Activated T-cell treated with anti-CD3 and anti-CD28 coated beads, Interleukin-2, amount 50 U/mL, for 48 hours (primary cell): ENCODE measurements around the gene TTLL9.
"Not testable (repeated sequence)": the region's sequence is repeated elsewhere in the genome, so short reads cannot be mapped to it uniquely, and the experiment has no call there.

Source experiments
- DNase-seq, 2 experiments: peaks; one replicate each; pipeline ENCODE4 v3.0.0-alpha.2; 2020

Gene TTLL9

DNA sequence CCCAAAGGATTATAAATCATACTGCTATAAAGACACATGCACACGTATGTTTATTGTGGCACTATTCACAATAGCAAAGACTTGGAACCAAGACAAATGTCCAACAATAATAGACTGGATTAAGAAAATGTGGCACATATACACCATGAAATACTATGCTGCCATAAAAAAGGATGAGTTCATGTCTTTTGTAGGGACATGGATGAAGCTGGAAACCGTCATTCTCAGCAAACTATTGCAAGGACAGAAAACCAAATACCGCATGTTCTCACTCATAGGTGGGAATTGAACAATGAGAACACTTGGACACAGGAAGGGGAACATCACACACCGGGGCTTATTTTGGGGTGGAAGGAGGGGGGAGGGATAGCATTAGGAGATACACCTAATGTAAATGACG is 51.0 kb downstream of the TTLL9 start:
- DNase-seq = not testable (repeated sequence)

DNA sequence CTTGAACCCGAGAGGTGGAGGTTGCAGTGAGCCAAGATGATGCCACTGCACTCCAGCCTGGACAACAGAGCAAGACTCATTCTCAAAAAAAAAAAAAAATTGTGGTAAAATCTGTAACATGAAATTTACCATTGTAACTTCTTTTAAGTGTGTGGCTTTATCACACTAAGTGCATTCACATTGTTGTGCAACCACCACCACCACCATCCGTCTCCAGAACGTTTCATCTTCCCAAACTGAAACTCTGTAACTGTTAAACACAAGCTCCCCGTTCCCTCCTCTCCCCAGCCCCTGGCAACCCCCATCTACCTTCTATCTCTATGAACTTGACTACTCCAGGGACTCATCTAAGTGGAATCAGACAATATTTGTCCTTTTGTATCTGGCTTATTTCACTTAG is 51.7 kb downstream of the TTLL9 start:
- DNase-seq = no peak

DNA sequence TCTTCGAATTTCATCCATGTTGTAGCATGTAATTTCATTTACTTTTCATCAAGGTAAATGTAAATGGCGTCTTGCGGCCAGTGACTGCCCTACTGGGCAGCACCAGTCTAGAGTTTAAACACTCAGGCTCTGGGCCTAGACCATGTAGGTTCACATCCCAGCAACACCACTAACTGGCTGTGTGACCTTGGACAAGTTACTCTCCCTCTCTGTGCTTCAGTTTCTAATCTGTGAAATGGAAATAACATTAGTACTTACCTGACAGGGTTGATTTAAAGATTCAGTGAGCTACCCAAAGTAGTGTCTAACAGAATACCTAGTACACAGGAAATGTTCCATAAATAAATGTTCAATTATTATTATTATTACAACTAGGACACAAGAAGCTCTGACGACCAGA is 52.2 kb downstream of the TTLL9 start:
- DNase-seq = no peak

DNA sequence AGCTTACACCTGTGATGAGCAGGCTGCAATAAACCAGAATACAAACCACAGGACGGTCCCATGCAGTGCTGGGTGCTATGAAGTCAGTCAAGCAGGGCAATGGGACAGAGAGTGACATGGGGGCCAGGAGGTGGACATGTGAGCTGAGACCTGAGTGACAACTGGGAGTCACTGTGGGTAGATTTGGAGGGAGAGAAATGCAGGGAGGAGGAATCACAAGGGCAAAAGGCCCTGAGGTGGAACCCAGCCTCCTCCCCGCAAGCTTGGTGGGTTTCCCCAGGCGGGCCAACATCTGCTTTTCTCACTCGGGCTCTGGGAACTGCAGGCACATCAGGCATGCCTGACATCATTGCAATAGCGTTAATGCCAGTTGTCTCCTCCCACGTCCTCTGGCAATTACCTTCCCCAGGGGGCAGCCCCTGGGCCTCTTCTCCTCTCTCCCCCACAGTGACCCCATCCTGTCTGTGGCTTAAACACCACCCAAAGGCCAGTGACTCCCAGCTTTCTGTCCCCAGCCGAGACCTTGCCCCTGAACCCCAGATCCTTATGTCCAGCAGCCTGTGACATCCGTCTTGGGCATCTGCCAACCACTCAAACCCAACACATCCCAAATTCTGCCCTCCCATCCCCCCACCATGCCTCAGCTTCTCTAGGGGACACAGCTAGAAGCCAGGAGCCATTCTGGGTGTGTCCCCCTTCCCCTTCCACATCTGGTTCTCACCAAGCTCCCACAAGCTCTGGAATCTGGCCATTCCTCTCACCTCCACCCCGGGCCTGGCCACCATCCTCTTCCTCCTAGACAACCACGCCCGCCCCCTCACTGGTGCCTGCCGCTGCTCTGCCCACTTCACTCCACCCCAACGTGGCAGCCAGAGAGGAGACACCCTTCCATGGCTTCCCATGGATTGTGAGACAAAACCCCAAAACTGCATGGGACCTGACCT is 53.2 kb downstream of the TTLL9 start:
- no peak for DNase-seq

DNA sequence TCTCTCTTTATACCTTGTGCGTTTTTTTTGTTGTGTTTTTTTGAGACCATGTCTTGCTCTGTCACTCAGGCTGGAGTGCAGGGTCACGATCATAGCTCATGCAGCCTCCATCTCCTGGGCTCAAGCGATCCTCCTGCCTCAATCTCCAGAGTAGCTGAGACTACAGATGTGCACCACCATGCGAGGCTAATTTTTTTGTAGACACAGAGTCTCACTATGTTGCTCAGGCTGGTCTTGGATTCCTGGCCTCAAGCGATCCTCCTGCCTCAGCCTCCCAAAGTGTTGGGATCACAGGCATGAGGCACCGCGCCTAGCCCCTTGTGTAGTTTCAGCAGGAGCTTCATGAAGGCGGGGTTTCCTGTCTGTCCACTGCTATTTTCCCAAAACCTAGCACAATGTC is 54.1 kb downstream of the TTLL9 start:
- no peak for DNase-seq

DNA sequence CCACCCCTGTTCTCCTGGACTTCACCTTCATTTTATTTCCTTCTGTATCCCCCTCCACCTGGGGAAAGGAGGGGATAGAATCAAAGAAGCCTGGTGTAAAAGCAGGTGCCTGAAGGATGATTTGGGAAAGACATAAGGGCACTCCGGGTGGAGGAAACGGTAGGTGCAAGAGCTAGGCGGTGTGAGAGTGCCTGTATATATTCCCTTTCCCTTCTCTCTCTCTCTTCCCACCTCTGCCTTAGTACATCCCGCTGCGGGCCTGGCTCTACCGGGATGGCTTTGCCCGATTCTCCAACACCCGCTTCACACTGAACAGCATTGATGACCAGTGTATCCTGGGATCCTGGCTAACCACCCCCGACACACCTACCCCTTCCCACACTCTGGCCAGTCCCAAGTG is 55.2 kb downstream of the TTLL9 start:
- no peak for DNase-seq

DNA sequence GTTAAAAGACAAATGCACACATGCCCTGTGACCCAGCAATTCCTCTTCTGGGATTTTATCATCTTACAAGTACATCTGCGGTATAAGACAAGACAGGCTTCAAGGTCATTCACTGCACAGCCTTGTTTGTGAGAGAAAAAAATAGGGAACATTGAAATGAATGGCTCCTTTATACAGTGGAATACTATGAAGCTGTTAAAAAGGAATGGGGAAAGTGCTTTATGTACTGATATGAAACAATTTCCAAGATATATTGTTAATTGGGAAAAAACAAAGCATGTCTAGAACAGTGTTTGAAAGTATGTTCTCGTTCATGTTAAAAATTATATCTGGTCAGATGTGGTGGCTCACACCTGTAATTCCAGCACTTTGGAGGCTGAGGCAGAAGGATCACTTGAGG is 56.1 kb downstream of the TTLL9 start:
- DNase-seq = no peak

DNA sequence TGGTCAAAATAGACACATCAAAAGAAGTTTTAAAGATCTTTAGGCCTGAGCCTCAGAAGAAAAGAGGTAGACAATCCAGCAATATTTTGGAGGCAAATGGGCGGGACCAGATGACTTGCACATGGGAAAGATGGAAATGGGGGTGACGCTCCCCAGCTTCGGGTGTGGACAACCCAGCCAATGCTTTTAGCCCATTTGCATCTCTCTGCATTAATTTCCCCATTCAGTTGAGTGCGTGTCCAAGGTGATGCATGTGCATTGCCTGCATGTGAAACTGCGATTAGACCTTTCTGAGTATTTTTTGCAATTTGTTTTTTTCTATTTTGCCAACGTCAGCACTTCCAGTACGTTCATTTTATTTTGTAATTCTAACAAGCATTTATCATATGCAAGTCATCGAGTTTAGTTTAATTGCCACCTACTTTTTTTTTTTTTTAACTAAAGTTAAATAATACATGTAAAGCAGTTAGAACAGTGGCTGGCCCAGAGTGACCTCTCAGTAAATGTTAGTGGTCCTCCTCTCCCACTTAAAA is 57.3 kb downstream of the TTLL9 start:
- DNase-seq = no peak

DNA sequence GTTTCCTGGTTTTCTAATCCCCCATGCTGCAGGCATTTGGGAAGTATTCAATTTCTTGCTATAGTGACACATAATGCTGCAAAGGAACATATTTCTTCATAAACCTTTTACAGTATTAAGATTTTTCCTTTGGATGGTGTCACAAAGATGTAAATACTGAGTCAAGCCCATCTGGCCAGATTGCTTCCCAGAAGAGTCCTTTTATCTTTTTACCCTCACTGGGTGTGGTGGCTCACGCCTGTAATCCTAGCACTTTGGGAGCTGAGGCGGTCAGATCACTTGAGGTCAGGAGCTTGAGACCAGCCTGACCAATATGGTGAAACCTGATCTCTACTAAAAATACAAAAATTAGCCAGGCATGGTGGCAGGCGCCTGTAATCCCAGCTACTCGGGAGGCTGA is 59.2 kb downstream of the TTLL9 start:
- DNase-seq = not testable (repeated sequence)

DNA sequence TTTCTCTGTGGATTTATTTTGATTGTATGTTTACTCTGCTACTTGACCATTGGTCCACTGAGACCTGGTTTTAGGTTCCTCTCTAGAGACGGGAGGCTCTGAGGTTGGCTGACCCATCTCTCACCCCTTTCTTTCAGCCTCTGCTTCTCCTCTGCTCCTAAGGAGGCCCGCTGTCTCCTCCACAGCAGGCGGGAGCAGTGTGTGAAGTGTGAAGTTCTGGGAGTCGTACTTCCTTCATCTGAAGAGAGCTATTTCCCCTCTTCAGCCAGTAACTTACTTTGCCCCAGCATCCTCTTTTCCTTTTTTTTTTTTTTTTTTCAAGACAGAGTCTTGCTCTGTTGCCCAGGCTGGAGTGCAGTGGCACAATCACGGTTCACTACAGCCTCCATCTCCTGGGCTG is 60.3 kb downstream of the TTLL9 start:
- DNase-seq = no peak

DNA sequence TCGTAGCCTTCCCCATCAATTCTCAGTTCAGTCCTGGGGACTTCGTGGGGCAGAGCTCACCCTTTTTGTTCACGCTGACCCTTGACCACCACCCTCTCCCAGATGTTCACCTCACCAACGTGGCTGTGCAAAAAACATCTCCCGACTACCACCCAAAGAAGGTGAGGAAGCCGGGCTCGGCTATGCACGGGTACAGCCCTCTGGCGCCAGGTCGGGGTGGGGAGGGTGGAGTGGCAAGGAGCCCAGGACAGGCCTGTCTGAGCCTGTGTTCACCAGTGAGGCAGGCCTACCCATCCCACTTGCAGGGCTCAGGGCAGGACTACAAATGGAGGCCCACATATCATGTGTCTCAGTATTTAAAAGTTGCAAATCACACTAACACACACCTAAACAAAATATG is 63.3 kb downstream of the TTLL9 start:
- DNase-seq = no peak

DNA sequence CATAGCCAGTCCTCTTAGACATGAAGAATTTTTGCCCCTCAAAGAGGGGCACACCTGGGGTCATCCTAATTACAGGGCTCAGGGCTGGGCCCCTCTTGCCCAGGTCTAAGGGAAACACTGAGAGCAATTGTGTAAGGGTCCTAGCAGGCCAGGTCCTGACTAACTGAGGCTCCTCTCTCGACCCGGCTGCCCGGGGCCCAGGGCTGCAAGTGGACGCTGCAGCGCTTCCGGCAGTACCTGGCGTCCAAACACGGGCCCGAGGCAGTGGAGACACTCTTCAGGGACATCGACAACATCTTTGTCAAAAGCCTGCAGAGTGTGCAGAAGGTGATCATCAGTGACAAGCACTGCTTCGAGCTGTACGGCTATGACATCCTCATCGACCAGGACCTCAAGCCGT is 64.1 kb downstream of the TTLL9 start:
- no peak for DNase-seq

DNA sequence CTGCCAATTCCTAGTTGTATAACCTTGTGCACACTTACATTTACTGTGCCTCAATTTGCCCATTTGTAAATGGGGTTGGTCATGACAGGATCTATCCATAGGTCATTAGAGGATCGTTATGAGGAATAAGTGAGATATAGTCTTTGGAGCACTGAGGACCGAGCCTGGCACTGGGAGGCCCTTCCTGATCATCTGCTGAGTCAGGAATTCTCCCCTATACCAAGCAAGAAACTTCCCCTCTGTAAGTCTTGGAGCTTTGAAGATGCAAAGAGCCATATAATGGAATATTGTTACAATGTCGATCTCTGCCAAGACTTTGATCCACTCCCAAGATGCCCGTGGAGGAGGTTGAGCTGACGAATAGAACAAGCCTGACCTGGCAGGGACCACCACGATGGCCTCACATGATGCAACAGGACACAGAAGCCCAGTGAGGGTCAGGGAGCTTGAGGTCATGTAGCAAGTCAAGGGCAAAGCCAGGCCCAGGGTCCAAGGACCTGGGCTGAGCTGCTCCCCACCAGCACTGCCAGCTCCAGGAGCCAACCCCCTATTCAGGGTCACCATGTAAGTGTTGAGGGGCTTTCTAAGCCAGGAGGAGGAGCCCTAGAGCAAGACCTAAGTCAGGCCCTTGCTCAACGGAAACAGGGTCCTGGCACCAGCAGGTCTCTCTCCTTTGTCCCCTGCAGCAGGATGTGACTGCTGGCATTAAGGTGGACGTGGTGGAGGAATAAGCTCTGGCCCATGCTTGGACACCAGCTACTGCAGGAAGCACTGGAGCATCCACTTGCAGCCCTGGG is 64.7 kb downstream of the TTLL9 start:
- no peak for DNase-seq

DNA sequence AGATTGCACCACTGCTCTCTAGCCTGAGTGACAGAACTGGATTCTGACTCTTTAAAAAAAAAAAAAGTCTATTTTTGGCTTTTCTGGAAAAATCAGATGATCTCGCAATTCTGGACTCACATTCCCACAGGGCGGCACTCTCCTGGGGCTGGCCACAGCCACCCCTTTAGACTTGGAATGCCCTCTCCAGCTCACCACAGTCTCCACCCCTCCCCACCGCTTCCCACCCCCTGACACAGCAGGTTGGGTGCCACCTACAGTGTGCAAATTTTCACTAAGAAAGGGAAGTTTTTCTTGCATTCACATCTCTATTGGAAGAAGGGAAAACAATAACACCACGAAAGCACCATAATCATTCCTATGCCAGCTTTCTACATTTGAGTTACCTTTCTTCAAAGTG is 66.0 kb downstream of the TTLL9 start:
- no peak for DNase-seq

DNA sequence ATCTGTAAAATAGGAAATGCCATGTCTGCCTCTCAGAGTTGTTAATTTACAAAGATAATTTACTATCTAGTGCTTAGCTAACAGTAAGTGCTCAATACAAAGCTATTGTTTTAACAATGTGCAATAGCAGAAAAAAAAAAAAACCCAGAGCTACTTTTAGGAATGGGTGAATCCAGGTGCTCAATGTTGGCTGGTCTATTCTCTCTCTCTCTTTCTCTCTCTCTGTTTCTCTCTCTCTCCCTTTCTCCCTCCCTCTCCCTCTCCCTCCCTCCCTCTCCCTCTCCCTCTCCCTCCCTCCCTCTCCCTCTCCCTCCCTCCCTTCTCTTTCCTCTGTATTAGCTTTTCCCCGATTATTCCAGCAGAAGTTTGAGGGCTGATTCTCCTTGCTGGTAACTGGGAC is 67.4 kb downstream of the TTLL9 start:
- no peak for DNase-seq

DNA sequence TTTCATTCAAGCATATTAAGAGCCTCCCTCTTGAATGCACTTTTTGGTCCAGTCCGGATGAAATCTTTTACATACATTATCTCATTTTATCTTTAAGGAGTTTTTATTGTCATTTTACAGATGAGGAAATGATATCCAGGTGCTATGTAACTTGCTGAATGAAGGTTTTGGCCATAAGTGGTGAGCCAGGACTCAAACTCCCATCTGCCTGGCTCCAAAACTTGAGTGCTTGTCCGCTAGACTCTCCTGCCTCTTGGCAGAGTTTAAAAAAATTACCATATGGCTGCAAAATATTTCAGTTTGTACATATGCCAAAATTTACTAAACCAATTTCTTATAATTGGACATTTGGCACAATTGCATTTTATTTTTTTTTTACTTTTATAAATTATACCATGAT is 69.2 kb downstream of the TTLL9 start:
- DNase-seq = no peak

DNA sequence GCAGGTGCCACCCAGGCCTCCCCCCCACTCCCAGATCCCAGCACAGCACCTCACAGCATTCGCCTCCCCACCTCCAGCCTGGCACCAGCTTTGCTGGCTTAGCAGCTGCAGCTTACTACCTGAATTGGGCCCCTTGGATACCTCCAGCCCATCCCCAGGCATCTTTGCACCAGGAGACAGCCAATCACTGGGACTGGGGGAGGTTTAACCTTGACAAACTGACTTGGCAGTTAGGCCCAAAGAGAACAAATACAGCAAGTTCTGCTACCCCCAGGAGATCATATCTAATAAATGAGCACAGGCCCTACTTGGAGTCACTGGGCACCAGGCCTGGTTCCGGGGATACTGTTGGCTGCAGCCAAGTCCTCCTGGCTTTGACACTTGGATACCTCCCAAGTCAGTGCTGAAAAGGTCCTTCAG is 72.6 kb downstream of the TTLL9 start:
- DNase-seq = no peak

DNA sequence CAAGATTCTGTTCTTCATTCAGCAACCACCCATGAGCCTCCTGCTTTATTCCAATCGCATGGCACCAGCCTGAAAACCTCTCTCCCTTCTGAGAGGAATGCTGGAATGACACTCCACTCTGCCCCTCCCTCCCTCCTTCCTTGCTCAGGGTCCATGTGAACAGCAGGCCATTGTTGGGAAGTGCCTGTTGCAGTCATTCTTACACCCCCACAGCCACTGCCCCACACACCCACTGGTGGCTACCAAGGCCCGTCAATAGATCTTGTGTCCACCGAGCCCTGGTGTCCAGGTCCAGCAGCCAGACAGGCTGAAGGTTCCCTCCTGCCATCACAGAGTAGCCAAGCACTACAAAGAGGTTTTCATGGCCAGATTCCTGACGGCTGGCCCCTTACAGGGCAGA is 74.9 kb downstream of the TTLL9 start:
- no peak for DNase-seq

DNA sequence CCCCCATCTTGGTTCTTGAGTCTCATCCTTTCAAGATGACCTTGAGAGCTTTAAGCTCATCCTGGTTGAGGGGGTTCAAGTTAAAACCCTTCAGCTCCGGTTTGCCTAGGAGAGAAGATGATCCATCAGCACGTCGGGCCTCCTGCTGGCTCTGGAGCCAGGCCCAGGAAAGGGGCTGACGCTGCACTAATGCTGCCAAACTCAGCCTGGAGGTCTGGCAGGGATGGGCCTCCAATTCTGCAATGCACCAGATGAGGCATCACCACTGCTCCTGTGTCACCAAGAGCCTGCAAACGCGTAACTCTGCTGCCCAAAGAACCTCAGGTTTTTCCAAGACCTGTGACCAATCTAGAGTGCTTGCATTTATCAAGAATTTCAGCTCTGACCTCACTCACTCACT is 75.4 kb downstream of the TTLL9 start:
- DNase-seq = no peak

DNA sequence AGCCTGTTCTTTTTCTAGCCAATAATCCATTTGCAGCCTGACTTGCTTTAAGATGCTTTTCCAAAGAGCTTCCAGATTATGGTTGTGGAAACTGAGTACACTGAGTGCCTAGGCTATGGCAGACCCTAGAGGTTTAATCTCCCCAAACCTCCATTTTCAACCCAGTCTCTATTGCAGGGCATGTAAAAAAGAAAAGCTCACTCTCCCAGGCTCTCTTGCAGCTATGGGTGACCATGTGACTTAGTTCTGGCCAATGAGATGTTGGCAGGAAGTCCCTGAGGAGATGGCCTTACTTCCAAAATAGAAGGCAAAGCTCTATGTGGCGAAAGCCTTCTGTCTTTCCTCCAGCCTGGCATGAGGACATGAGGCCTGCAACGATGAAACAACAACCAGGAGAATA is 77.6 kb downstream of the TTLL9 start:
- no peak for DNase-seq

DNA sequence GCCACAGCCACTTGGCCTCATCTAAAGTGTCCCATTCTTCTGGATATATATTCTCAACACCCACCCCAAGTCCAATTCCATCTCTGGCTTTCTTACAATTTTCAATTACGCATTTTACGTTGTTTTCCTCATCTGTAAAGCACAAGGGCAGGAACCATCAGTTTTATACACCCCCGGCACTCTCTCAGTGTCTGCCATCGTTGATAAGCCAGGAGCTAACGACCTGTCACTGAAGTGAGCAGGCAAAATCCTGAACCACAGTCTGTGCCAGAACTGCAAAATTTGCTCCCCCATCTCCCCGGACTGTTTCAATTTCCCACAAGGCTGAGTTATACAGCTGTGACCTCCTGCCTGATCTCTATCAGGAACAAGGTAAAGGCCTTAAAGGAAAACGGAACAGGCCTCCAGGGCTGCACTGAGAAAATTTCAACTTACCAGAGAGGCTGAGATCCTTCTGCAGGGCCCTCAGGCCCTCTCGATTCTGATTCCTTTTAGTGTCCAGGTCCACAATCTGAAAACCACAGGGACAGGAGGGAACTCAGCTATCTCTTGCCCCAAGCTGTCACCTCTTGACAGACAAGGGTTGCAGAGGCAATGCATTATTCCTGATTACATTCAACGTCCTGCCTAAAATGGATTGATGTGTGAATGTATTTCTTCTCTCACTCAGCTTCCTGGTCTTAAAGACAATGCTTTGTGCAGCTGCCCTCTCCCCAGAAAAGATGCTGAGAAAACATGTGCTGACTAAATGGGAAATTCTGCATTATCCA is 79.6 kb downstream of the TTLL9 start:
- DNase-seq = no peak

DNA sequence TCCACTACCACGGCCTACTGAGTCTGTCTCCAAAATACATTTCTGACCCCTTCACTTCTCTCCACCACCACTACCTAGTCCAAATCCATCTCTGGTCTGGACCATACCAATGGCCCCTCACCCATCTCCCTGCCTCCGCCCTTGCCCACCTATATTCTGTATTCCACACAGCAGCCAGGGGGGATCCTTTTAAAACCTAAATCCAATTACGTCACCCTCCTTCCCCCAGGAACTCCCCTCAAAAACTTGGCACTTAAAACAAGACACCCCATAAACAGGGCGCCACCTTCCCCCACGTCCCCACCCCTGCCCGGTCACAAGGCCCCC is 80.7 kb downstream of the TTLL9 start:
- no peak for DNase-seq
